IPS DF 4.7 (cell line): ENCODE results near the gene DCLRE1B.
"Not testable (repeated sequence)": the region's sequence is repeated elsewhere in the genome, so short reads cannot be mapped to it uniquely, and the experiment has no call there.

Source experiments
- DNase-seq: peaks from one replicate; pipeline ENCODE4 v3.0.0-alpha.2; 2013; ENCODE audit warnings: low spot score; ENCODE audit errors: extremely low read depth

The DCLRE1B gene

DNA sequence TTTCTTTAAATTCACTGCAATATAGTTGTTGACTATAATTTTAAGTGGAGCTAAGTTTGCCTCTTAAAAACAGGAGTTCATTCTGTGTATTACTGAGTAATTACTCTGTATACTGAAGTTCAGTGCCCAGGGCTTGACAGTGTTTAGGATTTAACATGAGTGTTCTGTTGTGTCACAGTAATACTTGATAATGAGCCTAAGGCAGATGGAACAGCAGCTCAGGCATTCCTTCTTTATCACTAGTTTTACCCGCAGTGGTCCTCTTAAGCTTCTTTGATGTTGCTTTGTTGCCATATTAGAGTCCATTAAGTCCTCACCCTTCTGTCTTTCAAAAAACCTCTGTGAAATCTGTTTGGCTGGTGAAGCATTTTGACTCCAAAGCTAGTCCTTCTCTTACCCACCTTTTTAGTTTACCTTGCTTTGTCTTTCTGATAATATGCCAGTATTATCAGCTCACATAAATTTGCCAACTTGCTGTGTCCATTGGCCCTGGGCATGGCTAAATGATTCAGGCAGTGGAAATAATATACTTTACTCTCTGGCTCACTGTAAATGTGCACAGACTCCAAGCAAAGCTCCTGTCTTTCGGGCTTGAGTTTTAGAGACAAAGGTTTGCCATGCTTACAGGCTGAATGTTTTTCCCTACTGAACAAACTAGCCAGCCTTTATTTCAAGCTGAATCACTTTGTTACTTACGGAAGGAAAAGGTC is 41.7 kb downstream of the DCLRE1B start:
- DNase-seq = no peak

DNA sequence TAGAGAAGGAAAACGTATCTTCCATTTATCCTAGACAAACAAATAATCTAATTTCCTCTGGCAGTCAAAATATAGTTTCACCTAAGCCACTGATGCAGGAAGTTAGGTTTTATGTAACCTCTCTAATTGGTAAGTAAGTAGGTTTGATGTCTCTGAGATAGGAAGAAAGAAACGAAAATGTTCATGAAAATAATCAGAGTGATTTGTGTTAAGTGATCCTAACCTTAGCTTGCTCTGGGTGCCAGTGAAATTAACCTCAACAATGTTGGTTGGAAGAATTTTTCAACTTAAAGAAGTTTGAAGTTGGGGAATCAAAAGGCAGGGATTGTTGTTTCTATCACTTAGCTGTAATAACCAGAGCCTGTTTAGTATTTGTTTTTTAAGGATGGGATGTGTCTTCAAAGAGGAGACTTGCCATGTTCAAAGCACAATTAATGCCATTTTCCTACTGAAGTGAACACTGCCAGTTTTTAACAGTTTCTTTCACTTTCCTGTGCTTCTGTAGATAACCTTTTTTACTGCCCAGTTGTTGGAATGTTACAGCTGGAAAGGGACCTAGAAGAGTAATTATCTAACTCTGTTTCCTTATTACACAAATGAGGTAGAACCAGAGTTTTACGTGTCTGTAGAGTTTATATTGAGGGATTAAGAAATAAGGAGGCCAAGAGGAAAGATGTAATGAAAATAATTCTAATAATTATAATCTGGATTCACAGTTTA is 42.4 kb downstream of the DCLRE1B start:
- DNase-seq = no peak

DNA sequence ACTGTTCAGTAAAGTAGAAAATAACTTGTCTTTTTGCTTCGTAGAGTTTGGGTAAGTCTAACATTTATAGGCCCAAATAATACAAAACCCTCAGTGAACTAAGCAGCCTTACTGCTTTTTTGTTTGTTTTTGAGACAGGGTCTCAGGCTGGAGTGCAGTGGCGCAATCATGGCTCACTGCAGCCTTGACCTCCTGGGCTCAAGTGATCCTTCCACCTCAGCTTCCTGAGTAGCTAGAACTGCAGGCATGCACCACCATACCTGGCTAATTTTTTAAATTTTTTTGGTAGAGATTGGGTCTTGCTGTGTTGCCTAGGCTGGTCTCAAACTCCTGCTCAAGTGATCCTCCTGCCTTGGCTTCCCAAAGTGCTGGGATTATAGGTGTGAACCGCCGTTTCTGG is 43.0 kb downstream of the DCLRE1B start:
- DNase-seq = not testable (repeated sequence)

DNA sequence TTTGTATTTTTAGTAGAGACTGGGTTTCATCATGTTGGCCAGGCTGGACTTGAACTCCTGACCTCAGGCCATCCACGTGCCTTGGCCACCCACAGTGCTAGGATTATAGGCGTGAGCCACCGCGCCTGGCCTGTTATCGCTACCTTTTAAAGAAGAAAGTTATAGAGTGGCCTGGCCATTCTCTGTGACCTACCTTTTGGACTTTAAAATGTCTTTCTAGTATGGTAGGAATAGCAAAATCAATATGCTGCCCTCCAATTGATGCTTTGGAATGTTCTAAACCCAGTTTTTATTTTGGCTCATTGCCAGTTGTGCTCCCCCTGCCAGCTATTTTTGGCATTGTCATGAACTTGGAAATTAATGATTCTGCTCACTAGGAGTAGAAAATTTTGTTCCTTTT is 43.9 kb downstream of the DCLRE1B start:
- no peak for DNase-seq

DNA sequence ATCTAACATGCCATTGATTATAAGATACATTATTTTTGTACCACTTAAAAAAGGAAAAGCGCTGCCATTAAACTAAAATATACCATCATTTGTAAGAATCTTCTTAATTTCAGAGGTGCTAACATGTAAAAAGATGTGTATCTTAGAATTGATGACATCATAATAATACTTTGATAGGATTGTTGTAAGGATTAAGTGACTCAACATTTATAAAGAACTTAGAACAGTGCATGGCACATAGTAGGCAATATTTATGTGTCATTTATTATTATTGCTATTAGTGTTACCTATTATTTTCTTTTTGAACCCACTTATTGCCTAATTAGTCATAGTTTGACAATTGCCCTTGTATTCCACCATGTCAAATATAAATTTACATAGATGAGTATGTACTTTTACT is 45.8 kb downstream of the DCLRE1B start:
- DNase-seq = no peak

DNA sequence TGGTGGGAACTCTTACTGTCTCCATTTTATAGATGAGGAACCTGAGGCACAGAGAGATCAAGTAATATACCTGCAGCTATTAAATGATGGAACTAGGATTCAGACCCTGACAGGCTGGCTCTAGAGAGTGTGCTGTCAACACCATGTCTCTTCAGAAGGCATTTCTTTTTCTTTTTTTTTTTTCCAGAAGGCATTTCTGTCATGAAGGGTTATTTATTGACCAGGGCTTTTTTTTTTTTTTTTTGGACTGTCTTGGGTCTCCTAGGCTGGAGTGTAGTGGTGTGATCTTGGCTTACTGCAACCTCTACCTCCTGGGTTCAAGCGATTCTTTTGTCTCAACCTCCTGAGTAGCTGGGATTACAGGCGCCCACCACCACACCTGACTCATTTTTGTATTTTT is 46.6 kb downstream of the DCLRE1B start:
- DNase-seq = no peak

DNA sequence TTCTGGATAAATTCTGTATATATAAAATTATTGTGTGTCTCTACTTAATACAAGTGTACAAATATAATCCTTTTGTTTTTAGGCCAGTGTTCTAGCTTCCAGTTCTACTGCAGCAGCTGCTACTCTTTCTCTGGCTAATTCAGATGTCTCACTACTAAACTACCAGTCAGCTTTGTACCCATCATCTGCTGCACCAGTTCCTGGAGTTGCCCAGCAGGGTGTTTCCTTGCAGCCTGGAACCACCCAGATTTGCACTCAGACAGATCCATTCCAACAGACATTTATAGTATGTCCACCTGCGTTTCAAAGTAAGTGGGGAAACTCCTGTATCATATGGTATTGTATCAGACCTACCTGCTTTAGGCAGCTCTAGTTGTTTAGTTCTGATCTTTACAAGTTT is 52.9 kb downstream of the DCLRE1B start:
- no peak for DNase-seq

DNA sequence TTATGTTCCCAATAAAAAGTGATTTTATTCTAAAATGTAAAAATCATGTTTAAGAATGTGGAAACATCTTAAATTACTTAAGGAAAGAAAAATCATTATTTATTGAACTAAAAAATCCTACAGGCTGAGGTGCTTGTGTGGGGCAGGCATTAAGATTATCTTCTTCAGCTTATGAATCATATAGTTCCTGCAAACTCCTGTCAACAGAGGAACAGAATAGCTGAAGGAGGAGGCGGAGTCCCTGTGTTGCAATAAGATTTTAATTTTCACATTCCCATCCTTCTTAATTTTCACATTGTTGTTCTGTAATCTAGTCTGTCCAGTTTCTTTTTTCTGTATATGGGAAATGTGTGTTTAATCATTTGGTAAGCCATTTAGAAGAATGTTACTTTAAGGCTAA is 53.6 kb downstream of the DCLRE1B start:
- DNase-seq = no peak

DNA sequence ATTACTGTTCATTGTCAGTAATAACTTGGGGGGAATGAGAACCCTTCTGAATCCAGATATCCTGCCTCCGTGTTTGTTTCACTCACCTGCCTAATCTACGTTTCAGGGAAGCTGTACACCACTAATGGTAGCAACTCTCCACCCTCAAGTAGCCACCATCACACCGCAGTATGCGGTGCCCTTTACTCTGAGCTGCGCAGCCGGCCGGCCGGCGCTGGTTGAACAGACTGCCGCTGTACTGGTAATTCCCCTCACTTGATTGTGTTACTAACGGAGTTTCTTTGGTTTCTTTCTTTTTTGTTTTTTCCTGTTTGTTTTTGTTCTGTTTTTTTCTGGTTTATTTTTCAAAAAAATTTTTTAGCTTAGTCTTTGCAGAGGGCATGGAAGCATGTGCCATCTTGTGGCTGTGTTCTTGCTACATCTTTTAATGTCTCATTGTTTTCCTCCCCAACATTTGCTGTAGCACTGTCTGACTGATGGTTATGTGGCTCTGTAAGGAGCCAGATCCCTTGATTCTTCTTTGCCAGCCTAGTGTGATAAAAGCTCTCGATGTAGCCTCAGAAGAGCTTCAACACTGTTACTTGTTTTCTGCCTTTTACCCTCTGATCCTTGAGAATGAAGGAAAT is 58.3 kb downstream of the DCLRE1B start:
- no peak for DNase-seq
